HEK293 (cell line): Measurements from ENCODE around the gene OTUD6A.

Experiments
- CTCF ChIA-PET: fragments of 350-600 bp; formaldehyde crosslinking; extraction: SDS; loops from one replicate; lab custom pipeline; 2021; ENCODE audit warnings: antibody characterized with exemption; lab: Yijun Ruan, JAX
- POLR2A ChIA-PET: fragments of 300-600 bp; formaldehyde crosslinking; extraction: SDS; loops from one replicate; lab custom pipeline; 2020; ENCODE audit warnings: antibody characterized with exemption, inconsistent platforms; lab: Yijun Ruan, JAX
- H3K27ac ChIP-seq: fragments of 200-500 bp; sonication (Bioruptor generic); 2 replicates; pipeline ENCODE4 v1.5.1; 2014; ENCODE audit warnings: low read depth, low read length, control low read depth, inconsistent platforms; ENCODE audit errors: extremely low read depth
- H3K36me3 ChIP-seq, 2 experiments: fragments of 200-500 bp in 1 of 2; sonication (Bioruptor generic) in 1 of 2; 1 replicate in 1 of 2; 2 replicates in 1 of 2; pipeline ENCODE4 v1.5.1; 2014 to 2017; ENCODE audit warnings: inconsistent platforms in 2 of 2, low read length in 2 of 2; ENCODE audit not compliant: control insufficient read depth in 2 of 2, insufficient read depth in 1 of 2
- H3K4me1 ChIP-seq: fragments of 200-500 bp; sonication (Bioruptor generic); 2 replicates; pipeline ENCODE4 v1.5.1; 2014; ENCODE audit warnings: mild to moderate bottlenecking, low read length, inconsistent platforms; ENCODE audit not compliant: control insufficient read depth, insufficient read depth
- H3K4me3 ChIP-seq: 2 replicates; pipeline ENCODE4 v1.5.1; 2011; ENCODE audit warnings: low read depth, mild to moderate bottlenecking, control low read depth, low read length, moderate library complexity
- H3K9me3 ChIP-seq: fragments of 200-500 bp; sonication (Bioruptor generic); 2 replicates; pipeline ENCODE4 v1.5.1; 2014; ENCODE audit warnings: low read depth, low read length, inconsistent platforms; ENCODE audit not compliant: control insufficient read depth, insufficient read depth
- BCL11A ChIP-seq: fragments of 450-650 bp; formaldehyde crosslinking; IDR thresholded peaks from 2 replicates; pipeline ENCODE4 v1.5.1; 2016; ENCODE audit warnings: low read depth, missing biosample characterization, missing genetic modification characterization
- FEZF1 ChIP-seq: fragments of 450-650 bp; formaldehyde crosslinking; IDR thresholded peaks from 2 replicates; pipeline ENCODE4 v1.5.1; 2016; ENCODE audit warnings: missing biosample characterization, missing genetic modification characterization
- GFI1B ChIP-seq: fragments of 450-650 bp; formaldehyde crosslinking; IDR thresholded peaks from 2 replicates; pipeline ENCODE4 v1.5.1; 2016; ENCODE audit warnings: missing biosample characterization, missing genetic modification characterization
- HOXD13 ChIP-seq: sonication (generic); formaldehyde crosslinking; IDR thresholded peaks from 2 replicates; pipeline ENCODE4 v1.8.0; 2022; ENCODE audit warnings: missing genetic modification reagents, borderline replicate concordance
- PRDM1 ChIP-seq: fragments of 450-650 bp; formaldehyde crosslinking; IDR thresholded peaks from 2 replicates; pipeline ENCODE4; 2016; ENCODE audit warnings: missing biosample characterization, missing genetic modification characterization
- ZBTB21 ChIP-seq: fragments of 450-650 bp; formaldehyde crosslinking; IDR thresholded peaks from 2 replicates; pipeline ENCODE4 v1.5.1; 2017; ENCODE audit warnings: missing biosample characterization, missing genetic modification characterization
- ZNF140 ChIP-seq: fragments of 450-650 bp; formaldehyde crosslinking; IDR thresholded peaks from 2 replicates; pipeline ENCODE4 v1.5.1; 2016; ENCODE audit warnings: missing biosample characterization, missing genetic modification characterization
- ZNF155 ChIP-seq: fragments of 450-650 bp; formaldehyde crosslinking; IDR thresholded peaks from 2 replicates; pipeline ENCODE4 v1.5.1; 2016; ENCODE audit warnings: missing biosample characterization, missing genetic modification characterization
- ZNF184 ChIP-seq: fragments of 450-650 bp; IDR thresholded peaks from 2 replicates; pipeline ENCODE4 v1.5.1; 2018; ENCODE audit warnings: missing biosample characterization, mild to moderate bottlenecking, missing genetic modification characterization
- ZNF19 ChIP-seq: fragments of 450-650 bp; formaldehyde crosslinking; IDR thresholded peaks from 2 replicates; pipeline ENCODE4; 2016; ENCODE audit warnings: missing biosample characterization, missing genetic modification characterization, low read depth
- ZNF202 ChIP-seq: fragments of 450-650 bp; formaldehyde crosslinking; IDR thresholded peaks from 2 replicates; pipeline ENCODE4 v1.5.1; 2016; ENCODE audit warnings: missing biosample characterization, missing genetic modification characterization, borderline replicate concordance
- ZNF311 ChIP-seq: fragments of 450-650 bp; formaldehyde crosslinking; IDR thresholded peaks from 2 replicates; pipeline ENCODE4 v1.5.1; 2017; ENCODE audit warnings: missing biosample characterization, missing genetic modification characterization, borderline replicate concordance
- ZNF416 ChIP-seq: fragments of 450-650 bp; formaldehyde crosslinking; IDR thresholded peaks from 2 replicates; pipeline ENCODE4 v1.5.1; 2016; ENCODE audit warnings: missing biosample characterization, missing genetic modification characterization
- ZNF555 ChIP-seq: fragments of 450-650 bp; formaldehyde crosslinking; conservative IDR thresholded peaks from 2 replicates; pipeline ENCODE4 v1.5.1; 2017; ENCODE audit warnings: missing biosample characterization, mild to moderate bottlenecking, missing genetic modification characterization, inconsistent platforms
- ZXDB ChIP-seq: fragments of 450-650 bp; formaldehyde crosslinking; IDR thresholded peaks from 2 replicates; pipeline ENCODE4 v1.5.1; 2016; ENCODE audit warnings: missing biosample characterization, missing genetic modification characterization
- TF ChIP-seq, protein P1 (sequence below): fragments of 450-650 bp; formaldehyde crosslinking; IDR thresholded peaks from 2 replicates; pipeline ENCODE4 v1.5.1; 2016; ENCODE audit warnings: missing biosample characterization, missing genetic modification characterization, borderline replicate concordance
- TF ChIP-seq, protein P2 (sequence below): fragments of 450-650 bp; formaldehyde crosslinking; IDR thresholded peaks from 2 replicates; pipeline ENCODE4 v1.5.1; 2016; ENCODE audit warnings: missing biosample characterization, missing genetic modification characterization
- TF ChIP-seq, protein P3 (sequence below): fragments of 450-650 bp; formaldehyde crosslinking; IDR thresholded peaks from 2 replicates; pipeline ENCODE4 v1.5.1; 2016; ENCODE audit warnings: missing biosample characterization, missing genetic modification characterization, borderline replicate concordance
- TF ChIP-seq, protein P4 (sequence below): fragments of 450-650 bp; IDR thresholded peaks from 2 replicates; pipeline ENCODE4 v1.5.1; 2018; ENCODE audit warnings: missing biosample characterization, missing genetic modification characterization

The OTUD6A gene

DNA sequence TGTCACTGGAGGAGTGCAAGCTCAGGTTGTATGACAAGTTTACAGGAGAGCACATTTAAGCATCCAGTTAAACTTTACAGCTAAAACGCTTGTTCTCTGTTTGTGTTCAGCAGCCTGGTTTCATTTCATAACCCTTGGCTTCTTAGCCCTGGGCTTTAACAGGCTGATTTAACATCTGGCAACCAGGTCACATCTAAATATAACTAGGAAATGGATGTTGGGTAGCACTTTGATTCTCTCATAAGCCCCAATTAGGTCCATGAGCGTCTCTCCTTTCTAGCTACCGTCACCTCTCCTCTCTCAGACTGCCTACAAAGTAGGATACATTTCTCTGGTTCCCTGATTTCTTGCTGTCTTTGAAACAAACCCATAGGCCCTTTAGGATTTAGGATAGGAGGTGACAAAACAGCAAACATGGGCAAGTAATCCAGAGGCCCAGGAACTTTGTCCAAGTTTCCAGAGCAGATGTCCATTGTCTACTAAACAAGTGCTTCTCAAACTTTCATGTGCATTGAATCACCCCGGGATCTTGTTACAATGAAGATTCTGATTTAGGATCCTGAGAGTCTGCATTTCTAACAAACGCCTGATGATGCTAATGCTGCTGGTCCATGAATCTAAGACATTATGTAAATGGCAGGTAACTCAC is 22.5 kb downstream of the OTUD6A start (continued):
- TF ChIP-seq BCL11A (tag by site-specific recombination) (no peak), ZNF202 (no peak), ZXDB (tag by site-specific recombination) (no peak)

DNA sequence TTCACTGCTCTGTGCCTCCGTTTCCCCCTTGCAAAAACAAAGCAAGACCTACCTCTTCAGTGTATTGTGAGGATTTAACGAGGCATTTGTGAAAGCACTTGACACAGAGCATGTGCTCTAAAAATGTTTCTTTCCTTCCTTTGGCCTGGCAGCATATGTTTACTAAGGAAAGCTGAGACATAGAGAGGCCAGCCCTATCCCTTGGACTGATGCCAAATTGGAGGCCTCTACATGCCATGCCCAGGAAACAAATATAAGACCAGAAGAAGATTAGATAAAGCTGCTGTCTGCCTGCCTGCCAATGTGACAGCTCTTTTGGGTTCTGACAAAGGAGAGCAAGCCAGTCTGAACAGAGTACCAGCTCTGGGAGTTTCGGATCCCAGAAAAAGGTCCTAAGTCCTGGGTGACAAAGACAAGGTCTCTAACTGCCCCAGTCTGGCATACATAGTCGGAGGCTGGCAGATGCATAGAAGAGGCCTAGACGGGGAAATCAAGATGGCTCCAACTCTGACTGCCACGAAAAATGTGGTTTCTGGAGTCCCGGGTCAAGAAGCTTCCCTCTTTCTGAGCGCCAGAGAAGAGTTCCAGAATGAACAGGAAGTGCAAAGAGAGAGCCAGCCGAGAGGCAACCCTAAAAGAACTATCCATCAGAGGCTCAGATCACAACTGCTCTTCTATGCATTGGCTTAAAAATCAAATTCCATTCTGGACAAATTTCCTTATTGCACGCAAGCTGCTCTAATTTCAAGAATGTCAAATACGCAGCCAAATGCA is 25.8 kb downstream of the OTUD6A start:
- ChIA-PET POLR2A (no interaction called here), CTCF (interaction anchor here (0.6 to 1.4 kb wide), 7 partner anchors 9 to 664 kb away, joined by 3 to 14 read pairs (median 4); partner anchors contain the start of gene IGBP1)
- Histone ChIP-seq H3K4me1 (0 out of 2 replicates have a peak, but pooled peaks cover 4% of the 10 kb centered on the region), H3K4me3 (no peak overlapping the region), H3K27ac (no peak overlapping the region), H3K36me3 (no peaks in the 10 kb centered on the region), H3K9me3 (no peaks in the 10 kb centered on the region)
- TF ChIP-seq FEZF1 (tag by site-specific recombination) (peak; percentile 72), ZNF184 (tag by site-specific recombination) (no peak)

DNA sequence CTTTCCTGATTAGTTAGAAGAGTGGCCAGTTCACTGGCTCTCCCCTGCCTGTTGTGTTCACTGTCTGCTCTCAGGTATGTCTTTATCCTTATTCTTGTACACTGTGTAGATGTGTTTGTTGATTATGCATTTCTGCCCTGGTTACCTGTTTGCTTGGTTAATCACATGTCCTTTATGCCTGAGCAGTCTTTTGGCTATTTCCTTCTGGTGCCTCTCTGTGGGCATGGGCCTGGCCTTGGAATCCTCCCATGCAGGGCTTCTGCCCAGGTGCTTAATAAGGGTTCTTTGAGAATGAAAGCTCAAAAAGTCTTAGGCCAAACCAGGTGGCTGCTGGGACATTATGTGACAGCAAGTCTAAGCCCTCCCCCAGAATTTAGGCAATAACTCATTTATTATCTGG is 26.5 kb downstream of the OTUD6A start:
- ChIA-PET POLR2A (no interaction called here), CTCF (interaction anchor here (0.7 kb wide), 1 partner anchor 58 kb away, joined by 4 read pairs; no protein-coding TSS in a partner anchor)
- no peaks in the 10 kb centered on the region for H3K36me3 ChIP-seq
- no peaks in the 10 kb centered on the region for H3K9me3 ChIP-seq
- H3K4me1 ChIP-seq, result 0 out of 2 replicates have a peak, but pooled peaks cover 4% of the 10 kb centered on the region
- H3K27ac ChIP-seq, result no peak overlapping the region
- no peak overlapping the region for H3K4me3 ChIP-seq
- TF ChIP-seq GFI1B (tag by site-specific recombination) (no peak), ZNF416 (no peak), ZNF555 (tag by site-specific recombination) (no peak), ZNF19 (tag by site-specific recombination) (no peak), ZBTB21 (no peak), ZNF155 (tag by site-specific recombination) (no peak), ZNF311 (tag by site-specific recombination) (no peak), HOXD13 (no peak), PRDM1 (no peak), ZNF140 (tag by site-specific recombination) (no peak)
- TF ChIP-seq, protein P1, sequence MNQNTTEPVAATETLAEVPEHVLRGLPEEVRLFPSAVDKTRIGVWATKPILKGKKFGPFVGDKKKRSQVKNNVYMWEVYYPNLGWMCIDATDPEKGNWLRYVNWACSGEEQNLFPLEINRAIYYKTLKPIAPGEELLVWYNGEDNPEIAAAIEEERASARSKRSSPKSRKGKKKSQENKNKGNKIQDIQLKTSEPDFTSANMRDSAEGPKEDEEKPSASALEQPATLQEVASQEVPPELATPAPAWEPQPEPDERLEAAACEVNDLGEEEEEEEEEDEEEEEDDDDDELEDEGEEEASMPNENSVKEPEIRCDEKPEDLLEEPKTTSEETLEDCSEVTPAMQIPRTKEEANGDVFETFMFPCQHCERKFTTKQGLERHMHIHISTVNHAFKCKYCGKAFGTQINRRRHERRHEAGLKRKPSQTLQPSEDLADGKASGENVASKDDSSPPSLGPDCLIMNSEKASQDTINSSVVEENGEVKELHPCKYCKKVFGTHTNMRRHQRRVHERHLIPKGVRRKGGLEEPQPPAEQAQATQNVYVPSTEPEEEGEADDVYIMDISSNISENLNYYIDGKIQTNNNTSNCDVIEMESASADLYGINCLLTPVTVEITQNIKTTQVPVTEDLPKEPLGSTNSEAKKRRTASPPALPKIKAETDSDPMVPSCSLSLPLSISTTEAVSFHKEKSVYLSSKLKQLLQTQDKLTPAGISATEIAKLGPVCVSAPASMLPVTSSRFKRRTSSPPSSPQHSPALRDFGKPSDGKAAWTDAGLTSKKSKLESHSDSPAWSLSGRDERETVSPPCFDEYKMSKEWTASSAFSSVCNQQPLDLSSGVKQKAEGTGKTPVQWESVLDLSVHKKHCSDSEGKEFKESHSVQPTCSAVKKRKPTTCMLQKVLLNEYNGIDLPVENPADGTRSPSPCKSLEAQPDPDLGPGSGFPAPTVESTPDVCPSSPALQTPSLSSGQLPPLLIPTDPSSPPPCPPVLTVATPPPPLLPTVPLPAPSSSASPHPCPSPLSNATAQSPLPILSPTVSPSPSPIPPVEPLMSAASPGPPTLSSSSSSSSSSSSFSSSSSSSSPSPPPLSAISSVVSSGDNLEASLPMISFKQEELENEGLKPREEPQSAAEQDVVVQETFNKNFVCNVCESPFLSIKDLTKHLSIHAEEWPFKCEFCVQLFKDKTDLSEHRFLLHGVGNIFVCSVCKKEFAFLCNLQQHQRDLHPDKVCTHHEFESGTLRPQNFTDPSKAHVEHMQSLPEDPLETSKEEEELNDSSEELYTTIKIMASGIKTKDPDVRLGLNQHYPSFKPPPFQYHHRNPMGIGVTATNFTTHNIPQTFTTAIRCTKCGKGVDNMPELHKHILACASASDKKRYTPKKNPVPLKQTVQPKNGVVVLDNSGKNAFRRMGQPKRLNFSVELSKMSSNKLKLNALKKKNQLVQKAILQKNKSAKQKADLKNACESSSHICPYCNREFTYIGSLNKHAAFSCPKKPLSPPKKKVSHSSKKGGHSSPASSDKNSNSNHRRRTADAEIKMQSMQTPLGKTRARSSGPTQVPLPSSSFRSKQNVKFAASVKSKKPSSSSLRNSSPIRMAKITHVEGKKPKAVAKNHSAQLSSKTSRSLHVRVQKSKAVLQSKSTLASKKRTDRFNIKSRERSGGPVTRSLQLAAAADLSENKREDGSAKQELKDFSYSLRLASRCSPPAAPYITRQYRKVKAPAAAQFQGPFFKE (tag by site-specific recombination), result no peak
- TF ChIP-seq, protein P2, sequence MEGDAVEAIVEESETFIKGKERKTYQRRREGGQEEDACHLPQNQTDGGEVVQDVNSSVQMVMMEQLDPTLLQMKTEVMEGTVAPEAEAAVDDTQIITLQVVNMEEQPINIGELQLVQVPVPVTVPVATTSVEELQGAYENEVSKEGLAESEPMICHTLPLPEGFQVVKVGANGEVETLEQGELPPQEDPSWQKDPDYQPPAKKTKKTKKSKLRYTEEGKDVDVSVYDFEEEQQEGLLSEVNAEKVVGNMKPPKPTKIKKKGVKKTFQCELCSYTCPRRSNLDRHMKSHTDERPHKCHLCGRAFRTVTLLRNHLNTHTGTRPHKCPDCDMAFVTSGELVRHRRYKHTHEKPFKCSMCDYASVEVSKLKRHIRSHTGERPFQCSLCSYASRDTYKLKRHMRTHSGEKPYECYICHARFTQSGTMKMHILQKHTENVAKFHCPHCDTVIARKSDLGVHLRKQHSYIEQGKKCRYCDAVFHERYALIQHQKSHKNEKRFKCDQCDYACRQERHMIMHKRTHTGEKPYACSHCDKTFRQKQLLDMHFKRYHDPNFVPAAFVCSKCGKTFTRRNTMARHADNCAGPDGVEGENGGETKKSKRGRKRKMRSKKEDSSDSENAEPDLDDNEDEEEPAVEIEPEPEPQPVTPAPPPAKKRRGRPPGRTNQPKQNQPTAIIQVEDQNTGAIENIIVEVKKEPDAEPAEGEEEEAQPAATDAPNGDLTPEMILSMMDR, result no peak
- TF ChIP-seq, protein P3, sequence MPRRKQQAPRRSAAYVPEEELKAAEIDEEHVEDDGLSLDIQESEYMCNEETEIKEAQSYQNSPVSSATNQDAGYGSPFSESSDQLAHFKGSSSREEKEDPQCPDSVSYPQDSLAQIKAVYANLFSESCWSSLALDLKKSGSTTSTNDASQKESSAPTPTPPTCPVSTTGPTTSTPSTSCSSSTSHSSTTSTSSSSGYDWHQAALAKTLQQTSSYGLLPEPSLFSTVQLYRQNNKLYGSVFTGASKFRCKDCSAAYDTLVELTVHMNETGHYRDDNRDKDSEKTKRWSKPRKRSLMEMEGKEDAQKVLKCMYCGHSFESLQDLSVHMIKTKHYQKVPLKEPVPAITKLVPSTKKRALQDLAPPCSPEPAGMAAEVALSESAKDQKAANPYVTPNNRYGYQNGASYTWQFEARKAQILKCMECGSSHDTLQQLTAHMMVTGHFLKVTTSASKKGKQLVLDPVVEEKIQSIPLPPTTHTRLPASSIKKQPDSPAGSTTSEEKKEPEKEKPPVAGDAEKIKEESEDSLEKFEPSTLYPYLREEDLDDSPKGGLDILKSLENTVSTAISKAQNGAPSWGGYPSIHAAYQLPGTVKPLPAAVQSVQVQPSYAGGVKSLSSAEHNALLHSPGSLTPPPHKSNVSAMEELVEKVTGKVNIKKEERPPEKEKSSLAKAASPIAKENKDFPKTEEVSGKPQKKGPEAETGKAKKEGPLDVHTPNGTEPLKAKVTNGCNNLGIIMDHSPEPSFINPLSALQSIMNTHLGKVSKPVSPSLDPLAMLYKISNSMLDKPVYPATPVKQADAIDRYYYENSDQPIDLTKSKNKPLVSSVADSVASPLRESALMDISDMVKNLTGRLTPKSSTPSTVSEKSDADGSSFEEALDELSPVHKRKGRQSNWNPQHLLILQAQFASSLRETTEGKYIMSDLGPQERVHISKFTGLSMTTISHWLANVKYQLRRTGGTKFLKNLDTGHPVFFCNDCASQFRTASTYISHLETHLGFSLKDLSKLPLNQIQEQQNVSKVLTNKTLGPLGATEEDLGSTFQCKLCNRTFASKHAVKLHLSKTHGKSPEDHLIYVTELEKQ (tag by site-specific recombination), result no peak
- TF ChIP-seq, protein P4, sequence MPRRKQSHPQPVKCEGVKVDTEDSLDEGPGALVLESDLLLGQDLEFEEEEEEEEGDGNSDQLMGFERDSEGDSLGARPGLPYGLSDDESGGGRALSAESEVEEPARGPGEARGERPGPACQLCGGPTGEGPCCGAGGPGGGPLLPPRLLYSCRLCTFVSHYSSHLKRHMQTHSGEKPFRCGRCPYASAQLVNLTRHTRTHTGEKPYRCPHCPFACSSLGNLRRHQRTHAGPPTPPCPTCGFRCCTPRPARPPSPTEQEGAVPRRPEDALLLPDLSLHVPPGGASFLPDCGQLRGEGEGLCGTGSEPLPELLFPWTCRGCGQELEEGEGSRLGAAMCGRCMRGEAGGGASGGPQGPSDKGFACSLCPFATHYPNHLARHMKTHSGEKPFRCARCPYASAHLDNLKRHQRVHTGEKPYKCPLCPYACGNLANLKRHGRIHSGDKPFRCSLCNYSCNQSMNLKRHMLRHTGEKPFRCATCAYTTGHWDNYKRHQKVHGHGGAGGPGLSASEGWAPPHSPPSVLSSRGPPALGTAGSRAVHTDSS, result no peak
